SK-N-SH (cell line): ENCODE measurements around the gene UNC13B. TPM values are rescaled to one million over a fixed set of nuclear protein-coding genes. Genes with fewer than 3 reads are reported as not detected.
"Not testable (repeated sequence)": the region's sequence is repeated elsewhere in the genome, so short reads cannot be mapped to it uniquely, and the experiment has no call there.

Experiments
- CTCF ChIA-PET: fragments of 300-600, 350-600 bp; formaldehyde crosslinking; extraction: SDS; loops from one replicate; lab custom pipeline; 2021; lab: Yijun Ruan, JAX
- POLR2A ChIA-PET: fragments of 350-600 bp; sonication (Branson Sonifier 250); formaldehyde crosslinking; extraction: SDS; loops from one replicate; lab custom pipeline; 2020; ENCODE audit warnings: antibody characterized with exemption, inconsistent platforms; lab: Yijun Ruan, JAX
- DNase-seq: peaks from one replicate; pipeline ENCODE4 v3.0.0; 2012
- H2AFZ ChIP-seq: fragments of 200-600 bp; sonication (generic); 2 replicates; pipeline ENCODE4 v1.8.1; 2016; ENCODE audit warnings: antibody characterized with exemption, mild to moderate bottlenecking, low read depth
- H3F3A ChIP-seq: fragments of 200-600 bp; sonication (generic); replicated peaks from 2 replicates; pipeline ENCODE3; 2016; ENCODE audit warnings: antibody characterized with exemption, mild to moderate bottlenecking; ENCODE audit not compliant: insufficient read depth
- H3K27ac ChIP-seq, 2 experiments: fragments of 200-500 bp in 1 of 2; fragments of 200-600 bp in 1 of 2; sonication (Bioruptor generic) in 1 of 2; sonication (generic), shearing (Covaris generic) in 1 of 2; 2 replicates each; pipeline versions ENCODE4 v1.5.1 to v1.6.1; 2014 to 2016; ENCODE audit warnings: low read depth in 2 of 2, inconsistent platforms in 1 of 2, low read length in 1 of 2, mild to moderate bottlenecking in 1 of 2, mixed read lengths in 1 of 2
- H3K27me3 ChIP-seq: fragments of 200-600 bp; sonication (generic), shearing (Covaris generic); 2 replicates; pipeline ENCODE4 v1.6.1; 2016; ENCODE audit warnings: mixed run types; ENCODE audit not compliant: insufficient read depth
- H3K36me3 ChIP-seq, 2 experiments: fragments of 200-500 bp in 1 of 2; fragments of 200-600 bp in 1 of 2; sonication (Bioruptor generic) in 1 of 2; sonication (generic) in 1 of 2; replicated peaks in 1 of 2; 2 replicates each; pipeline versions ENCODE3 to v1.5.1; 2014 to 2016; ENCODE audit warnings: low read length in 1 of 2, mild to moderate bottlenecking in 1 of 2; ENCODE audit not compliant: insufficient read depth in 2 of 2, control insufficient read depth in 1 of 2
- H3K4me1 ChIP-seq, 2 experiments: fragments of 200-500 bp in 1 of 2; fragments of 200-600 bp in 1 of 2; sonication (Bioruptor generic) in 1 of 2; sonication (generic), shearing (Covaris generic) in 1 of 2; 2 replicates each; pipeline versions ENCODE4 v1.5.1 to v1.6.1; 2014 to 2016; ENCODE audit warnings: low read depth in 1 of 2, low read length in 1 of 2, mixed run types in 1 of 2; ENCODE audit not compliant: insufficient read depth in 2 of 2, control insufficient read depth in 1 of 2
- H3K4me2 ChIP-seq: fragments of 200-600 bp; sonication (generic), shearing (Covaris generic); 2 replicates; pipeline ENCODE4 v1.6.1; 2017; ENCODE audit warnings: mixed run types
- H3K4me3 ChIP-seq, 2 experiments: fragments of 200-500 bp in 1 of 2; fragments of 200-600 bp in 1 of 2; sonication (Bioruptor generic) in 1 of 2; sonication (generic), shearing (Covaris generic) in 1 of 2; 2 replicates each; pipeline versions ENCODE4 v1.5.1 to v1.8.1; 2014 to 2016; ENCODE audit warnings: low read depth in 2 of 2, inconsistent platforms in 1 of 2, low read length in 1 of 2, mild to moderate bottlenecking in 1 of 2, mixed read lengths in 1 of 2, moderate library complexity in 1 of 2
- H3K79me2 ChIP-seq: fragments of 200-600 bp; sonication (generic); 2 replicates; pipeline ENCODE4 v1.8.1; 2017; ENCODE audit warnings: mild to moderate bottlenecking; ENCODE audit not compliant: insufficient read depth
- H3K9ac ChIP-seq: fragments of 200-600 bp; sonication (generic); 2 replicates; pipeline ENCODE4 v1.6.1; 2017; ENCODE audit warnings: mixed run types
- H3K9me2 ChIP-seq: fragments of 200-600 bp; sonication (generic); 2 replicates; pipeline ENCODE4 v1.6.1; 2017; ENCODE audit warnings: mixed run types
- H3K9me3 ChIP-seq: fragments of 200-600 bp; sonication (generic); 2 replicates; pipeline ENCODE4 v1.6.1; 2017; ENCODE audit warnings: mixed run types, mild to moderate bottlenecking, moderate library complexity
- H4K20me1 ChIP-seq: fragments of 200-600 bp; sonication (generic); 2 replicates; pipeline ENCODE4 v1.6.1; 2017; ENCODE audit warnings: mild to moderate bottlenecking, mixed run types; ENCODE audit not compliant: insufficient read depth
- EP300 ChIP-seq, 2 experiments: IDR thresholded peaks; 2 replicates each; pipeline versions ENCODE4 v1.4.0 to v1.6.1; 2012; ENCODE audit warnings: borderline replicate concordance in 1 of 2, low read depth in 1 of 2, low read length in 1 of 2
- FOSL2 ChIP-seq: IDR thresholded peaks from 2 replicates; pipeline ENCODE4 v1.4.0; 2012; ENCODE audit warnings: low read depth, mild to moderate bottlenecking, moderate library complexity, borderline replicate concordance
- FOXM1 ChIP-seq: IDR thresholded peaks from 2 replicates; pipeline ENCODE4 v1.4.0; 2012; ENCODE audit warnings: low read depth, mild to moderate bottlenecking
- GATA2 ChIP-seq: sonication (generic); formaldehyde crosslinking; IDR thresholded peaks from 2 replicates; pipeline ENCODE4 v1.5.0; 2020; ENCODE audit warnings: mild to moderate bottlenecking, missing genetic modification reagents
- IRF3 ChIP-seq: fragments of 150-350 bp; IDR thresholded peaks from 2 replicates; pipeline ENCODE4 v1.6.1; 2016; ENCODE audit warnings: mild to moderate bottlenecking, low read depth, low read length
- JUND ChIP-seq: IDR thresholded peaks from 2 replicates; pipeline ENCODE4 v1.4.0; 2012
- NRF1 ChIP-seq: IDR thresholded peaks from 2 replicates; pipeline ENCODE4 v1.6.1; 2012; ENCODE audit warnings: low read depth, mild to moderate bottlenecking, low read length
- RXRA ChIP-seq: IDR thresholded peaks from 2 replicates; pipeline ENCODE4 v1.4.0; 2012; ENCODE audit warnings: low read depth, mild to moderate bottlenecking, borderline replicate concordance
- SIN3A ChIP-seq: IDR thresholded peaks from 2 replicates; pipeline ENCODE4 v1.6.1; 2012; ENCODE audit warnings: low read depth, mild to moderate bottlenecking, low read length, moderate library complexity, borderline replicate concordance
- SMC3 ChIP-seq: IDR thresholded peaks from 2 replicates; pipeline ENCODE4 v1.6.1; 2012; ENCODE audit warnings: low read depth, low read length, improper control_type of control experiment
- TEAD4 ChIP-seq: IDR thresholded peaks from 2 replicates; pipeline ENCODE4 v1.4.0; 2012; ENCODE audit warnings: mild to moderate bottlenecking, borderline replicate concordance; ENCODE audit not compliant: insufficient read depth
- USF2 ChIP-seq: fragments of 150-350 bp; IDR thresholded peaks from 2 replicates; pipeline ENCODE4 v1.6.1; 2017; ENCODE audit warnings: antibody characterized with exemption, low read length, low read depth, borderline replicate concordance
- ZBTB33 ChIP-seq: IDR thresholded peaks from 2 replicates; pipeline ENCODE4 v1.4.0; 2012; ENCODE audit warnings: low read depth, borderline replicate concordance
- WGBS: methylation state at CpG from one replicate; pipeline ENCODE4 v1.1.6; 2017; ENCODE audit warnings: low lambda C conversion rate; 5-methylcytosine and 5-hydroxymethylcytosine counted together
- polyA plus RNA-seq, 3 experiments: library from polyadenylated mRNA; depleted of rRNA; stranded (reverse); fragments of >200 nt; gene quantifications; 2 replicates each; pipeline ENCODE4 v1.2.3, GENCODE V29; 2012

The UNC13B gene
- polyA plus RNA-seq, 1 of the 3 experiments (the other 2 are of a cell fraction) = 8.1 TPM

GRCh38 chr9:35179347-35180280 is 17.8 kb downstream of the UNC13B start:
- no peaks in the 10 kb centered on the region for H3K79me2 ChIP-seq
- H3K9me3 ChIP-seq = no peaks in the 10 kb centered on the region
- no peaks in the 10 kb centered on the region for H3K36me3 ChIP-seq
- H3K4me2 ChIP-seq = no peak overlapping the region
- POLR2A ChIA-PET = no interaction called here
- H3K27ac ChIP-seq = no peak overlapping the region
- no peak overlapping the region for H3K9ac ChIP-seq
- TF ChIP-seq ZBTB33 = no peak
- TF ChIP-seq FOSL2 = no peak
- no peaks in the 10 kb centered on the region for H4K20me1 ChIP-seq
- H3K9me2 ChIP-seq = no peaks in the 10 kb centered on the region
- no peaks in the 10 kb centered on the region for H3F3A ChIP-seq
- no peaks in the 10 kb centered on the region for H3K27me3 ChIP-seq
- WGBS = 64% methylated on average over 4 of the region's 4 CpGs
- H3K4me3 ChIP-seq = no peak overlapping the region
- CTCF ChIA-PET = no interaction called here
- H3K4me1 ChIP-seq = no peaks in the 10 kb centered on the region
- no peak for DNase-seq
- H2AFZ ChIP-seq = no peak overlapping the region

- no peaks in the 10 kb centered on the region for H3K27me3 ChIP-seq
- H3K79me2 ChIP-seq = no peaks in the 10 kb centered on the region
- no peaks in the 10 kb centered on the region for H4K20me1 ChIP-seq
- H3K9me3 ChIP-seq = no peaks in the 10 kb centered on the region
- no peak overlapping the region for H3K9ac ChIP-seq
- no peaks in the 10 kb centered on the region for H3F3A ChIP-seq
- no peaks in the 10 kb centered on the region for H3K9me2 ChIP-seq
- POLR2A ChIA-PET = no interaction called here
- no peak overlapping the region for H2AFZ ChIP-seq
- 77% methylated on average over 2 of the region's 2 CpGs for WGBS
- DNase-seq = no peak
- H3K27ac ChIP-seq = no peak overlapping the region
- H3K4me2 ChIP-seq = no peak overlapping the region
- no peaks in the 10 kb centered on the region for H3K36me3 ChIP-seq
- CTCF ChIA-PET = interaction anchor here (1.3 kb wide), 1 partner anchor 30 kb away, joined by 4 read pairs; no protein-coding TSS in a partner anchor
- no peak overlapping the region for H3K4me3 ChIP-seq
- no peak for TF ChIP-seq SMC3
- no peak for TF ChIP-seq EP300 (IDR thresholded peaks at IDR 0.05; ENCODE audit: borderline replicate concordance in 1 of 2, low read depth in 1 of 2, low read length in 1 of 2)
- no peak for TF ChIP-seq IRF3
- no peak for TF ChIP-seq GATA2 (CRISPR knock-in tag)
- TF ChIP-seq USF2 = no peak
- no peak for TF ChIP-seq SIN3A
- TF ChIP-seq JUND = no peak
- TF ChIP-seq RXRA = no peak
- no peak for TF ChIP-seq NRF1
- TF ChIP-seq TEAD4 = no peak
- TF ChIP-seq FOXM1 = no peak
- H3K4me1 ChIP-seq = no peaks in the 10 kb centered on the region
Observed at GRCh38 chr9:35180801-35181200, 19.0 kb downstream of the UNC13B start.

- H3K4me1 ChIP-seq, H2AFZ ChIP-seq, H3K27me3 ChIP-seq, H3K4me2 ChIP-seq, H3K4me3 ChIP-seq, POLR2A ChIA-PET, H3K9me3 ChIP-seq, H3K36me3 ChIP-seq, H3K79me2 ChIP-seq, H3F3A ChIP-seq, H4K20me1 ChIP-seq, CTCF ChIA-PET, H3K9me2 ChIP-seq, H3K27ac ChIP-seq, H3K9ac ChIP-seq, DNase-seq: not testable (repeated sequence)
- WGBS = 22% methylated on average over 1 of the region's 3 CpGs
Observed at GRCh38 chr9:35182401-35182800, 20.6 kb downstream of the UNC13B start.
